HG03103 (cell line): Measurements from ENCODE around the gene ATF4.

Experiments used
- ATAC-seq: cut with Tn5 transposase; IDR thresholded peaks from one replicate; pipeline ENCODE4 v1.9.1; 2021; ENCODE audit warnings: low read depth; ENCODE audit not compliant: unreplicated experiment

ATF4 gene

DNA sequence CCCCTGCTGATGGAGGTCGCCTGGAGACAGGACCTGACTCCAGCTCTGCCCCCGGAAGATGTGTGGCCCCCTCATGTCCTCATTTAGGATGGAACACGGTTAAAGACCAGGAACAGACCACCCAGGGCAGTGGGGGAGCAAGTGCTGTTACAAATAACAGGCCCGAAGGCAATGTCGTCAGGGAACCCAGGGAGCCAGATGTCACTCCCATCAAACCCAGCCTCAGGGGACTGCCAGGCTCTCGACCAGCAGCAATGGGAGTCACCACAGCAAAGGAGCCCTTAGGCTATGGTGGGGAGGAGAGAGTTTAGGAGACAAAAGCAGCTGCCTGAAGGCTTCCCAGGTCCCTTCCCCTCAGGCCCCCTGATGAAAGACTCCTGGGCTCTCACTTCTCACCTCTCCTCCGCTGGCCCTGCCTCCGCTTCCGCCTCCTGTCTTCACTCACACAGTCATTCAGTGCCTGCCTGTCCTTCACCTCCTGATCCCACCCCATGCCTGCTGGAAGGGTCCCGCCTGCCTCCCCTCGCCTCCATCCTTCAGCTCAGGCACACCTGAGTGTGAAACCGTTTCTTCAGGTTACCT, 7.8 kb downstream of the ATF4 start:
- ATAC-seq = no peak

DNA sequence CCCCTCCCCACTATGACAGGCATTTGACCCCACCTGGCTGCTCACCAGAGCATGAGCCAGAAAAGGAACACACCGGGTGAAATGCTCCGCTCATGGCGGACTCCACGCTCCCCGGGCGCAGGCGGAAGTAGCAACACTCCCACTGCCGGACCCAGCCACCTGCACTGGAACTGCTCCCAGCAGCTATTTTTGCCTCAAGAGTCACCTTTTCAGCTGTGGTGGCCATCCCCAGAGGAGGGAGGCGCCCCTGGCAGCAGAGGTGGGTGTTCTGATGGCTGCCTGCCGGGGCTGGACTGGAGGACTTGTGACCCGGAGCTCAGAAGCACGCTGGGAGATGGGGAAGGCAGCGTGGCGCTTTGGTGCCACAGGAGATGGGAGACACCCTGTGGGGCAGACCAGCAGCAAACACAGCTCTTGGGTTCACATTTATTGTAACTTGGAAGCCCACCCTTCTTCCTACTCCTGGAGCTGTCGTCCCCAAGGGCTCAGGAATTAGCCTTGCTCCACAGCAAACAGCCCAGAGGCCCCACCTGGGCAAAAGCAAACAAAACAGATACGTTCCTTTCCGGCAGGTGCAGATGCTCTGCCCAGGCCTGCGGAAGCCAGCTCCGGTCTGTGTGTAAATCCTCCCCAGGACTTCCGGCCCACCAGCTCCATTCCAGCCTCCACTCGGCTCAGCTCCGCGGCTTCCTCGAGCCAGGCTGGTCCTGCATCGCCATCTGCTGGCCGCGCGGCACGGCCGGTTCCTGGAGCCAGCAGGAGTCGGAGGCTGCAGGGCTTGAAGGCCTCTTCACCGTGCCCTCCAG, 8.5 kb downstream of the ATF4 start:
- ATAC-seq = peak; percentile 36

GRCh38 chr22:39529487-39529851, 9.1 kb downstream of the ATF4 start:
- ATAC-seq = no peak

DNA sequence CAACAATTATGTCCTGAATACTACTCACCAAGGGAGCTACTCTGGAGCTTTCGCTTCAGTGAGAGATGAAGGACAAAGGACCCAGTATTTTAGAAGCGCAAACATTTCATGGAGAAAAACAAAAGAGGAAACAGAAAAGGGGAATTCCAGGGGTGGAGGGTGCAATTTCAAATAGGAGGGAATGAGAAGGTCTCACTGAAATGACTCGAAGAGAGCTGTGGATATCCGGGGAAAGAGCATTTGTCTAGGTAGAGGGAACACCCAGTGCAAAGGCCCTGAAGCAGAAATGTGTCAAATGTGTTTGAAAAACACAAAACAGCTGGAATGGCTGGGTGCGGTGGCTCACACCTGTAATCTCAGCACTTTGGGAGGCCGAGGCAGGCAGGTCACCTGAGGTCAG, 9.8 kb downstream of the ATF4 start:
- no peak for ATAC-seq

- ATAC-seq = no peak
Measured at GRCh38 chr22:39530692-39531331, 10.4 kb downstream of the ATF4 start.

DNA sequence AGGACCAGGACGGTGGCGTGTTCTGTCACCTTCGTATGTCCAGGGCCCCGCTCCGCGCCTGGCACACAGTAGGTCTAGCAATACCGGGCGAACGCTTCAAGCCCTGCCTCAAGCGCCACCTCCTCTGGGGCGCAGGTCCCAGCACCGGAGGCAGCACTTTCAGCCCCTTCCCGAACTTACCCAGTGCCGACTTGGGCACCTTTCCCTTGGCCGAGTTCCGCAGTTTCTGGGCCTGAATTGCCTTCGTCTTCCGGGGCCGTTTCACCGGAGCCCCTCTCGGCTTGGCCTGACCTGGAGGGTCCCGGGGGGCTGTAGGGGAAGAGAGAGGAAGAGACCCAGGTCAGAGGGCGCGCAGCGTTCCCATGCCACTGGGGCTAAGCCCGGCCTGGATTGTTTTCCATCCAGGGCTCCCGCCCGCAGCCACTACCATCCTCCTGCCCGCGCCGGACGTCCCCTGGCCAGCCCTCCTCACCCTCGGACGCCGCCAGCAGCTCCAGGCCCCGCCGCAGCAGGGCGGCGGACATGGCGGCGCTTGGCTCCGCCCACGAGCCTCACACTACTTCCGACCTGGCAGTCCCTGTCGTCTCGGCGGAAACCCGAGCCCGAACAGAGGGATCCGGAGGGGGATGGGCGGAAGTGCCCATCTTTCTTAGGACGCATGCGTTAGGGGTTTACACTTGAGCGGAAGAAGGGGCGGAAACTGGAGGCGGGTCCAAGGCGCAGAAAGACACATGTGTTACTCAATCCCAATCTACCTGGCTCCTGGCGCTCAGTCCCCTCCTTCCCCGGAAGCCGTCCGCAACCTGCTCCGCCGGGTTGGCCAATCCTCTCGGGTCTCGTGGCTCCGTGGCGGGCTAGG, 12.1 kb downstream of the ATF4 start, which contains the start of gene RPS19BP1:
Gene RPS19BP1, minus strand, starts transcription at position 534 of the 859 bp plus-strand sequence. Its CDS starts 10 bp downstream, at position 524.
- peak; percentile 70 for ATAC-seq

GRCh38 chr22:39534092-39534506, 13.7 kb downstream of the ATF4 start:
- ATAC-seq = no peak

- no peak for ATAC-seq
Measured at GRCh38 chr22:39534591-39535356, 14.4 kb downstream of the ATF4 start.

DNA sequence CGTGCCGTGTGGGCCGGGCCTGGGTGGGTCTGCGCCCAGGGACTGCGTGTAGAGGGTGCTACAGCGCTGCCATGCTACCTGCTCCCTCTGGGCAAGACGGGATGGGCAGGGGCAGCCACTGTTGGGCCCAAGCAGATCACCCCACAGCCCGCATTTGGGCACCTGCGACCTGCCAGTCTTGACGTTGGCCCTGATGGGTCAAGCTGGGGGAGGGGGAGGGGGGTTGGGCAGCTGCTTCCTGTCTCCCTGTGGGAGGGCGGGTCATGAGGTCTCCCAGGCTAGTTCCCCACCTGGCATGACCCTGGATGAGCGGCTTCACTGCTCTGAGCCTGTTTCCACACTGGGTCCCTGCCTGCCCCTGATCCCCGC, 15.0 kb downstream of the ATF4 start:
- no peak for ATAC-seq

DNA sequence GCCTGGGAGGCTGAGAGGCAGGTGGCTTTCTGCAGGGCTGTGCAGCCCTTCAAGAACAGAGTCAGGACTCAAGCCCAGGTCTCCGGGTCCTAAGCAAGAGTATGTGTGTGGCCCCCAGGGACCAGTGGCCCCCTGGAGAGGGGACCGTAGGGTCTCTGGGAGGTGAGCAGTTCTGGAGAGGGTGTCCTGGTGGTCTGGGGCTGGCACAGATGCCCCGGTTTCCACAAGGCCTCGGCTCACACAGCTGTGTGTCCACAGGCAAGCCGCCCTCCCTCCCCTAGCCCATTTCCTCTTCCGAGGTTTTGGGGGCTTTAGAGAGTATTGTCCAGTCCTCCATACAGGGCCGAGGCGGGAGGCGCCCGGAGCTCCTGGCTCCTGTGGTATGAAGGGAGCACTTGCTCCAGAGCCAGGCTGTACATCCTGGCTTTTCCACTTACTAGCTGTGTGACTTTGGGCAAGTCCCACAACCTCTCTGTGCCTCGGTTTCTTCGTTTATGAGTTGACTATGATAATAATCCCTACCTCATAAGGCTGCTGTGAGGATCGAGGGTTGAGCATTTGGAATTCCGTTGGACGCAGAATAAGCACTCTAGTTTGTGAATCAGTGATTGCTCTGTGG, 15.6 kb downstream of the ATF4 start:
- no peak for ATAC-seq

DNA sequence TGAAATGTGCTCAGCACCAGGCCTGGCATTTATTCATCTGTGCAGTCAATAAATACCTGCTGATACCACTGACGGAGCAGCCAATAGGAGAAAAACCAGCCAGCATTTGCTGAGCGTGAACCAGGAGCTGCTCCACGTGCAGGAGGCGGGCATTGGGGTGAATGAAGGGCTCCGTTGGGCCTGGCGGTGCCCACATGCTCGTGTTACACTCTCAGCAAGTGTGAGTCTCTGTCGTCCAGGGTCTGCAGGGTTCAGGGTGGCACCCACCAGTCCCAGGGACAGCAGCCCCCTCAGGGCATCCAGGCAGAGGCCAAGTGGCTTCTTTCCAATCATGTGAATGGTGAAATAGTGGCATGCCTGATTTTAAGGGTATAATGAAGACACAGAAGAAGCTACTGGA, 16.3 kb downstream of the ATF4 start:
- ATAC-seq = no peak

GRCh38 chr22:39537975-39538374, 17.6 kb downstream of the ATF4 start:
- no peak for ATAC-seq

GRCh38 chr22:39543095-39543494, 22.7 kb downstream of the ATF4 start:
- no peak for ATAC-seq

DNA sequence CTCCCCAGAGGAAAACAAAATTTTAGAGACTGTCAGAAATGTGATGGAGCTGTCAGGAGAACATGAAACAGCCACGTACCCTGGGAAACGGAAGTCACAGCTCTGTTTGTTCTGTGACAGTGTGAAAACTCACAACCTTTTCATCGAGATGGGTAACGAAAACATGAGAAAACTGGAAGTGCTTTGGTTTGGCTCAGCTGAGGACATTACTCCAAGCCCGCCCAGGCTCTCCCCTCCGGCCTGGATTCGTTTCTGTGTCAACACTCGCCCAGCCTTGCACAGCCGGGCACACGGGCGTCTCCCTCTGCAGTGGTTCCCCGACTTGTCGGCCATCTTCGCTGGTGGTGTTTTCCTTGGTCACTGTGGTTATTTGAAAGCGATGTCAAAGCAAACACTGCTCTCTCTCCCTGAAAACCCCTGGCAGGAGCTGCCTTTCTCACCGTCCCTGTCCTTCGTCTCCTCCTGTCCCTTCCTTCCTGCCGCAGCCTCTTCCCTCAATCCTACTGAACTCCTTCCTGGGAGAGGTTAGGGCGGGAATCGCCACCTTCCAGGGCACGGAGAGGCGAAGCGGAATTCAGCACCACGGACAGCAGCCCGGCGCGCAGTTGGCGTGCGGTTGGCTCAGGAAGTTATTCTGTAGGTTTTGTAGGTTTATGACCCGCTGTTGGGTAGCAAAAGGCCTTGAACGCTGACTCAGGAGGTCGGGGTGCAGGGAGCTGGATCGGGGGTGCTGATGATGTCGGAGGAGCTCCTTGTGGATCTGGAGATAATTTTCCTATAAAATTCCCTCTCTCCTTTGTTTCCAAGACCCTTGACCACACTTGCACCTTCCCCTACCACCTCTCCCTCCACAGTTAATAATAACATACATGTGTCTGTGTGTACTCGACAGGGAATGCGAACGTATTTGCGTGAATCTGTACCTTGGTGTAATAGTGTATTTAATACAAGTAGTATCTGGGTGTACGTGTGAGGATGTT, 25.3 kb downstream of the ATF4 start:
- ATAC-seq = no peak

DNA sequence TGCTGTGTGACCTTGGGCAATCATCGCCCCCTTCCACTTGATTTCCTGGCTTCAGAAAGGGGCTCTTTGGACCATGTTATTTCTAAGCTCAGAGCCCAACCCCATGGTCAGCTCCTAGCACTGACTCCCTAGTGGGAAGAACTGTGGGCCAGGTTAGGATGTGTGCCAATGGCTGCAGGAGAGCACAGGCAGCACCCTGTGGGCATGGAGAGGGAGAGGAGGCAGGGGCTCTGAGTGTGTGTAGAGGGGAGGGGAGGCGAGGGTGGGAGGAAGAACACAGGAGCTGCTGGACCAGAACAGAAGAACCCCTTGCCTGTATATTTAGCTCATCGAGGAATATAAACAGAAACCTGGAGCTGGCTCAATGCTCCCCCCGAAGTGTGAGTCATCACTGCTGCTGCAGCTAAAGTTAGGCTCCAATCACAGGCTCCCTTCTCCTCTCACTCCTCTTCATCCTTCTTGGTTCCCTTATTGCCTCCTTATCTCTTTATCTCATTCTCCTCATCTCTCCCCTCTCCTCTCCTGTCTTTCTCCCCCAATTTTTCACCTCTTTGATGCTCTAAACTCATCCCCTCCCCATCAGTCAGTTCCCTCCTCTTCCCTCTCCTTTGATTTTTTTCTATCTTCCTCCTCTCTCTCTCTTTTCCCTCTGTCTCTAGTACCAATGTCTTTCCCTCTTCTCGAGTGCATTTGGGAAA, 26.7 kb downstream of the ATF4 start:
- ATAC-seq = no peak

GRCh38 chr22:39547587-39547947, 27.2 kb downstream of the ATF4 start:
- ATAC-seq = no peak

GRCh38 chr22:39553429-39553828, 33.1 kb downstream of the ATF4 start:
- ATAC-seq = no peak

DNA sequence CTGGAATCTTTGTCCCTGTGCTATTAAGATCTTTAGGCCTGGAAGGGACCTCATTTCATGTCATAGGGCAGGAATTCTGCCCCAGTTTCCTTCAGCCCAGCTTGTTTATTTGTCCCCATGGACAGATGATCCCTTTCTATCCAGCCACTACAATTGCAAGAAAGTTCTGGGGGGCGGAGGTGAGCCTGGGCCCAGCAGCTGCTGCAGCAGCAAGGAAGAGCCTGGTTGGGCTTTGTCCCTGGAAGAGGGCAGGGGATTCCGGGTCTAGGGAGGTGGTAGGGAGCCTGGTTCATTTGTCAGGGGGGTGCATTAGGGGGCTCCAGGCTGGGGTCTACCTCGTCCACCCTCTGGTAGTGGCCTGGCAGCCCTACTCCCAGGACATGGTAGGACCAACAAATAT, 33.8 kb downstream of the ATF4 start:
- ATAC-seq = no peak
